Astrocyte (in vitro differentiated cells and primary cell): ENCODE data around the gene GPRC5A.

Experiments used
- CTCF ChIP-seq: IDR thresholded peaks from 2 replicates; pipeline ENCODE4 v1.5.1; 2011; ENCODE audit warnings: low read depth, mild to moderate bottlenecking, inconsistent platforms, low read length, moderate library complexity; ENCODE audit not compliant: insufficient read depth
- EZH2 ChIP-seq: IDR thresholded peaks from 2 replicates; pipeline ENCODE4 v1.6.1; 2012; ENCODE audit warnings: mild to moderate bottlenecking, low read length, inconsistent platforms; ENCODE audit not compliant: insufficient read depth

- no peak for TF ChIP-seq CTCF
- no peak for TF ChIP-seq EZH2
These were observed 28.5 kb downstream of the GPRC5A start for GRCh38 chr12:12919666-12920435.
